ENCODE results near the gene ACSL1.

Gene ACSL1

GRCh38 chr4:184764601-184765000 lies 61.2 kb downstream of the ACSL1 start:
- CTCF ChIA-PET, result no interaction called here
- H3K9me3 ChIP-seq (ENCODE audit: control insufficient read depth, insufficient read depth, low read depth, low read length), result no peaks in the 10 kb centered on the region
- TF ChIP-seq ZNF449 (tag by site-specific recombination; IDR thresholded peaks at IDR 0.05), result no peak
- TF ChIP-seq ZNF544 (tag by site-specific recombination; IDR thresholded peaks at IDR 0.05), result no peak
- TF ChIP-seq ZNF704 (tag by site-specific recombination; IDR thresholded peaks at IDR 0.05), result no peak
- no peak for TF ChIP-seq ZNF404 (tag by site-specific recombination; IDR thresholded peaks at IDR 0.05)
- no peak for TF ChIP-seq ZNF10 (tag by site-specific recombination; IDR thresholded peaks at IDR 0.05)
- no peak for TF ChIP-seq ZNF518A (tag by site-specific recombination; conservative IDR thresholded peaks at IDR 0.05; ENCODE audit: low read depth)
- TF ChIP-seq ZNF513 (tag by site-specific recombination; IDR thresholded peaks at IDR 0.05), result no peak
- no peak for TF ChIP-seq GLI4 (tag by site-specific recombination; IDR thresholded peaks at IDR 0.05)
- TF ChIP-seq ZNF221 (tag by site-specific recombination; IDR thresholded peaks at IDR 0.05; ENCODE audit: borderline replicate concordance), result no peak

GRCh38 chr4:184763150-184763780 lies 62.5 kb downstream of the ACSL1 start:
- ChIA-PET POLR2A (no interaction called here), CTCF (no interaction called here)

More at GRCh38 chr4:184764601-184765000, 61.2 kb downstream of the ACSL1 start:
- Histone ChIP-seq H3K36me3 (ENCODE audit: control insufficient read depth in 2 of 2, insufficient read depth in 1 of 2, low read length in 2 of 2) (peaks cover 0 to 77% of the 10 kb centered on the region in 2 experiments; a peak in 2 of 3 replicates), H3K4me3 (ENCODE audit: low read depth, low read length) (no peak overlapping the region), H3K27ac (ENCODE audit: extremely low read depth, low read depth, low read length) (no peak overlapping the region), H3K4me1 (ENCODE audit: control insufficient read depth, insufficient read depth, low read length) (no peaks in the 10 kb centered on the region)
- POLR2A ChIA-PET, result no interaction called here

GRCh38 chr4:184762100-184762499 lies 63.7 kb downstream of the ACSL1 start:
- POLR2A ChIA-PET, result no interaction called here
- Histone ChIP-seq H3K9me3 (ENCODE audit: control insufficient read depth, insufficient read depth, low read depth, low read length) (no peaks in the 10 kb centered on the region), H3K4me1 (ENCODE audit: control insufficient read depth, insufficient read depth, low read length) (no peaks in the 10 kb centered on the region), H3K27ac (ENCODE audit: extremely low read depth, low read depth, low read length) (no peak overlapping the region), H3K4me3 (ENCODE audit: low read depth, low read length) (no peak overlapping the region), H3K36me3 (ENCODE audit: control insufficient read depth in 2 of 2, insufficient read depth in 1 of 2, low read length in 2 of 2) (peaks cover 0 to 68% of the 10 kb centered on the region in 2 experiments; a peak in 2 of 3 replicates)
- CTCF ChIA-PET, result no interaction called here
- TF ChIP-seq KLF10 (tag by site-specific recombination; IDR thresholded peaks at IDR 0.05), result no peak
- no peak for TF ChIP-seq ZNF239 (tag by site-specific recombination; IDR thresholded peaks at IDR 0.05)

More at GRCh38 chr4:184763150-184763780, 62.5 kb downstream of the ACSL1 start:
- H3K9me3 ChIP-seq (ENCODE audit: control insufficient read depth, insufficient read depth, low read depth, low read length), result no peaks in the 10 kb centered on the region
- TF ChIP-seq ZNF302 (tag by site-specific recombination; IDR thresholded peaks at IDR 0.05; ENCODE audit: low read depth) (no peak), ZSCAN23 (tag by site-specific recombination; IDR thresholded peaks at IDR 0.05) (no peak), ZNF10 (tag by site-specific recombination; IDR thresholded peaks at IDR 0.05) (no peak), YY2 (tag by site-specific recombination; IDR thresholded peaks at IDR 0.05) (no peak)
- H3K27ac ChIP-seq (ENCODE audit: extremely low read depth, low read depth, low read length), result no peak overlapping the region
- H3K4me1 ChIP-seq (ENCODE audit: control insufficient read depth, insufficient read depth, low read length), result no peaks in the 10 kb centered on the region
- H3K4me3 ChIP-seq (ENCODE audit: low read depth, low read length), result no peak overlapping the region
- peaks cover 0 to 72% of the 10 kb centered on the region in 2 experiments; a peak in 2 of 3 replicates for H3K36me3 ChIP-seq (ENCODE audit: control insufficient read depth in 2 of 2, insufficient read depth in 1 of 2, low read length in 2 of 2)

Data from HEK293 (cell line).